Panc1 (cell line): ENCODE measurements around the gene ZNF304. TPM values are rescaled to one million over a fixed set of nuclear protein-coding genes. Genes with fewer than 3 reads are reported as not detected.

Experiments
- ATAC-seq: fragments of 200-7000 bp; cut with Tn5 transposase; 2 replicates; pipeline ENCODE4 v1.9.1; 2020; ENCODE audit warnings: mild to moderate bottlenecking, moderate library complexity
- Bru-seq: library from RNA; stranded (reverse); fragments of 400-500 nt; gene quantifications from one replicate; lab custom pipeline; 2021; lab: Mats Ljungman, UMichigan
- BruChase-seq, 2 experiments: library from RNA; stranded (reverse); fragments of 400-500 nt; gene quantifications; one replicate each; lab custom pipeline; 2021; lab: Mats Ljungman, UMichigan
- BruUV-seq: library from RNA; stranded (reverse); fragments of 400-500 nt; replicated peaks from 2 replicates; lab custom pipeline; 2021; lab: Mats Ljungman, UMichigan
- CTCF ChIA-PET: fragments of 300-600 bp; sonication (Branson Sonifier 250); formaldehyde crosslinking; loops from one replicate; lab custom pipeline; 2022; ENCODE audit warnings: antibody characterized with exemption; lab: Charles Lee
- POLR2A ChIA-PET: fragments of 300-600 bp; sonication (Branson Sonifier 250); formaldehyde crosslinking; loops from one replicate; lab custom pipeline; 2022; ENCODE audit warnings: antibody characterized with exemption; lab: Charles Lee
- DNase-seq: peaks from one replicate; pipeline ENCODE4 v3.0.0-alpha.2; 2010; ENCODE audit warnings: low read depth, low spot score
- H3K27ac ChIP-seq: 2 replicates; pipeline ENCODE4 v1.5.1; 2011; ENCODE audit warnings: mild to moderate bottlenecking, low read length, inconsistent platforms
- H3K27me3 ChIP-seq: fragments of 200-500 bp; sonication (Bioruptor generic); 2 replicates; pipeline ENCODE4 v1.6.0; 2014; ENCODE audit warnings: low read length, inconsistent platforms; ENCODE audit not compliant: control insufficient read depth, insufficient read depth
- H3K36me3 ChIP-seq: fragments of 200-500 bp; sonication (Bioruptor generic); 2 replicates; pipeline ENCODE4 v1.5.1; 2014; ENCODE audit warnings: inconsistent platforms, mild to moderate bottlenecking, low read length, moderate library complexity; ENCODE audit not compliant: control insufficient read depth, insufficient read depth
- H3K4me1 ChIP-seq: 2 replicates; pipeline ENCODE4 v1.5.1; 2011; ENCODE audit warnings: inconsistent platforms, mild to moderate bottlenecking, low read length, moderate library complexity; ENCODE audit not compliant: control insufficient read depth, insufficient read depth
- H3K4me3 ChIP-seq, 2 experiments: 2 replicates each; pipeline ENCODE4 v1.5.1; 2011 to 2012; ENCODE audit warnings: low read depth in 2 of 2, low read length in 2 of 2, mild to moderate bottlenecking in 2 of 2, inconsistent platforms in 1 of 2, moderate library complexity in 1 of 2
- H3K9me3 ChIP-seq: fragments of 200-500 bp; sonication (Bioruptor generic); 2 replicates; pipeline ENCODE4 v1.5.1; 2014; ENCODE audit warnings: low read depth, mild to moderate bottlenecking, inconsistent platforms, low read length, moderate library complexity; ENCODE audit not compliant: control insufficient read depth, insufficient read depth
- CTCF ChIP-seq: fragments of 450-650 bp; IDR thresholded peaks from 2 replicates; pipeline ENCODE4 v1.5.1; 2017; ENCODE audit warnings: mild to moderate bottlenecking
- POLR2AphosphoS5 ChIP-seq: IDR thresholded peaks from 2 replicates; pipeline ENCODE4 v1.6.1; 2012; ENCODE audit warnings: mild to moderate bottlenecking, low read depth, low read length, moderate library complexity
- REST ChIP-seq, 2 experiments: IDR thresholded peaks; 2 replicates each; pipeline ENCODE4 v1.6.1; 2011 to 2012; ENCODE audit warnings: low read depth in 2 of 2, control low read depth in 1 of 2, low read length in 1 of 2, mild to moderate bottlenecking in 1 of 2, moderate library complexity in 1 of 2; ENCODE audit not compliant: insufficient read depth in 1 of 2
- in situ Hi-C: cut with HindIII; loops from 2 replicates; pipeline ENCODE4 v1.10.0; 2016; ENCODE audit warnings: low sequenced_read_pairs, low pct_unique_long_range_greater_than_20kb
- intact Hi-C: fragments of 100-400 bp; cut with micrococcal nuclease; formaldehyde crosslinking; loops from one replicate; pipeline ENCODE4 v1.10.0; 2022; ENCODE audit not compliant: unreplicated experiment
- long read RNA-seq: library from polyadenylated mRNA; unstranded; transcript quantifications from one replicate; pipeline ENCODE4 v2.0.0, GENCODE V29; 2021; ENCODE audit not compliant: unreplicated experiment
- polyA plus RNA-seq: library from polyadenylated mRNA; unstranded; fragments of >200 nt; gene quantifications from one replicate; pipeline ENCODE4 v1.2.1, GENCODE V29; 2012; ENCODE audit warnings: missing spikeins; ENCODE audit not compliant: insufficient read length
- total RNA-seq: library from RNA; stranded (reverse); gene quantifications from one replicate; pipeline ENCODE4 v1.2.1, GENCODE V29; 2021; ENCODE audit not compliant: unreplicated experiment

The ZNF304 gene
- total RNA-seq (10.8 TPM), Bru-seq, nascent RNA (percentile 78 among the genes with signal in this experiment), BruChase-seq, experiment 1, labeled RNA remaining after a 2-hour chase (percentile 92 among the genes with signal in this experiment), BruChase-seq, experiment 2, labeled RNA remaining after a 6-hour chase (percentile 71 among the genes with signal in this experiment)
- 6.0 TPM for polyA plus RNA-seq
- long read RNA-seq, full-length matches to known transcripts, result 6 of 10 reads
- long read RNA-seq, partial matches to known transcripts, result 4 of 10 reads
- long read RNA-seq, other reads (novel, unspliced or antisense), result 0 of 10 reads

- TF ChIP-seq CTCF, result no peak
- peak; percentile 80; the same call in 1 of the 2 replicates for TF ChIP-seq POLR2AphosphoS5
- TF ChIP-seq REST (IDR thresholded peaks at IDR 0.05; ENCODE audit: insufficient read depth in 1 of 2, low read depth in 2 of 2, low read length in 1 of 2), result no peak
- DNase-seq (peak; percentile 86), ATAC-seq (peak; percentile 100)
- in situ Hi-C loops (no loop called here), intact Hi-C loops (no loop called here)
- peaks cover 7% of the 10 kb centered on the region for H3K36me3 ChIP-seq
- BruUV-seq, result no TSS peak
- H3K27ac ChIP-seq, result peak within 1 kb of the TSS; percentile 90
- peak within 1 kb of the TSS; percentile 87 to 97 for H3K4me3 ChIP-seq
- peaks cover 15% of the 10 kb centered on the region for H3K9me3 ChIP-seq
- ChIA-PET POLR2A (interaction anchor here (0.7 kb wide), 1 partner anchor 38 kb away, joined by 3 read pairs; the partner anchor contains the start of gene ZNF548), CTCF (no interaction called here)
- peaks cover 11% of the 10 kb centered on the region; the same call in 1 of the 2 replicates for H3K4me1 ChIP-seq
- H3K27me3 ChIP-seq, result no peaks in the 10 kb centered on the region
Observed at GRCh38 chr19:57350877-57351805, at the start of gene ZNF304. Gene ZNF304, plus strand, starts transcription at chr19:57351271. Its CDS starts 394 bp downstream, at chr19:57351665.

GRCh38 chr19:57302020-57302465 lies 49.0 kb upstream of the ZNF304 start:
- no peaks in the 10 kb centered on the region for H3K4me1 ChIP-seq
- ChIA-PET POLR2A (no interaction called here), CTCF (interaction anchor here (0.5 kb wide), 1 partner anchor 180 kb away, joined by 3 read pairs; no protein-coding TSS in a partner anchor)
- no peak for DNase-seq
- intact Hi-C loops (no loop called here), in situ Hi-C loops (no loop called here)
- no peaks in the 10 kb centered on the region for H3K27me3 ChIP-seq
- H3K9me3 ChIP-seq, result peaks cover 3% of the 10 kb centered on the region; the same call in 1 of the 2 replicates
- no TSS peak for BruUV-seq
- H3K4me3 ChIP-seq, result no peak overlapping the region
- TF ChIP-seq CTCF, result no peak
- no peak overlapping the region for H3K27ac ChIP-seq
- peak; percentile 63; the same call in 1 of the 2 replicates for ATAC-seq
- H3K36me3 ChIP-seq, result peaks cover 4% of the 10 kb centered on the region; the same call in 1 of the 2 replicates
